Measurements from ENCODE around the gene CYP39A1. TPM values are rescaled to one million over a fixed set of nuclear protein-coding genes. Genes with fewer than 3 reads are reported as not detected.

The CYP39A1 gene
- total and polyA plus RNA-seq, 2 donors (not counting 1 experiment from before 2014, with no cell fraction given) = not detected

DNA sequence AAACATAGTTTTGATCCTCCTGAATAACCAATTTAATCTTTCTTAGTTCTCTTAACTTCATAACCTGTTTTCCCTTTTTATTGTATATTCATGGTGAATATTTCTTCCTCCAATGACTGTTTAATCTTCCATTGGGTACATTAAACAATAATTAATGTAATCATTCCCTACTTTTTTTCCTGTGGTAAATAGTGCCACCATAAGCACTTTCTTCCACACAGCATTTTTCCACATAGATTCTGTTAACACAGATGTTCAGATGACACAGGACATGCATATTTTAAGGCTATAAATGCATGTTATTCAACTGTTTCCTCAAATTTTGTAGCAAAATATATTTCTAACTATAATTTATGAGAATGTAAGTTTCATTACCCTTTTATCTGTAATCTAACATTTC is 61.9 kb downstream of the CYP39A1 start:
- H3K79me2 ChIP-seq (ENCODE audit: control insufficient read depth, insufficient read depth, low read length) = no peaks in the 10 kb centered on the region
- no peaks in the 10 kb centered on the region for H3K27me3 ChIP-seq (replicated peaks in 1 of 4; ENCODE audit: control extremely low read depth in 1 of 4, control insufficient read depth in 3 of 4, insufficient read depth in 4 of 4, low read length in 3 of 4)
- CTCF ChIA-PET = no interaction called here
- H3K27me3 Mint-ChIP-seq = peaks cover 14% of the 10 kb centered on the region
- H3K4me1 Mint-ChIP-seq = no peaks in the 10 kb centered on the region
- POLR2A ChIA-PET = no interaction called here
- no peaks in the 10 kb centered on the region for H3K36me3 ChIP-seq (replicated peaks in 1 of 2; ENCODE audit: control extremely low read depth in 1 of 2, control insufficient read depth in 1 of 2, extremely low read depth in 1 of 2, insufficient read depth in 2 of 2, low read length in 1 of 2)
- no peak overlapping the region for H3K4me2 ChIP-seq (replicated peaks; ENCODE audit: low read depth, low read length, poor library complexity, severe bottlenecking)
- no peak overlapping the region for H3K4me3 ChIP-seq (ENCODE audit: control extremely low read depth in 1 of 5, extremely low read depth in 1 of 5, insufficient read depth in 1 of 5, low read depth in 2 of 5, low read length in 4 of 5)
- no peak overlapping the region for H3K27ac Mint-ChIP-seq
- ATAC-seq (ENCODE audit: low read depth) (no peak), DNase-seq (no peak)
- H3K9me3 Mint-ChIP-seq (ENCODE audit: insufficient read depth) = peaks cover 2% of the 10 kb centered on the region
- H3K9me3 ChIP-seq (ENCODE audit: control extremely low read depth in 1 of 3, control insufficient read depth in 2 of 3, insufficient read depth in 1 of 3, low read length in 2 of 3) = peaks cover 0 to 9% (median 0%) of the 10 kb centered on the region in 3 donors
- no peaks in the 10 kb centered on the region for H3K4me1 ChIP-seq (ENCODE audit: control insufficient read depth in 2 of 2, insufficient read depth in 2 of 2, low read length in 2 of 2)
- no peak overlapping the region for H3K9ac ChIP-seq (ENCODE audit: low read length)
- no peaks in the 10 kb centered on the region for H4K20me1 ChIP-seq (ENCODE audit: control insufficient read depth, insufficient read depth, low read length, poor library complexity, severe bottlenecking)
- H3K4me3 Mint-ChIP-seq = no peak overlapping the region
- no peak overlapping the region for H2AFZ ChIP-seq (ENCODE audit: insufficient read depth, low read depth, low read length, poor library complexity, severe bottlenecking)
- H3K27ac ChIP-seq (ENCODE audit: low read length in 2 of 2) = no peak overlapping the region
- TF ChIP-seq CTCF (IDR thresholded peaks at IDR 0.05) (no peak), EZH2 (IDR thresholded peaks at IDR 0.05; ENCODE audit: borderline replicate concordance, insufficient read depth, low read depth, low read length, poor library complexity, severe bottlenecking) (no peak)
- intact Hi-C loops (cut with micrococcal nuclease) = no loop called here

DNA sequence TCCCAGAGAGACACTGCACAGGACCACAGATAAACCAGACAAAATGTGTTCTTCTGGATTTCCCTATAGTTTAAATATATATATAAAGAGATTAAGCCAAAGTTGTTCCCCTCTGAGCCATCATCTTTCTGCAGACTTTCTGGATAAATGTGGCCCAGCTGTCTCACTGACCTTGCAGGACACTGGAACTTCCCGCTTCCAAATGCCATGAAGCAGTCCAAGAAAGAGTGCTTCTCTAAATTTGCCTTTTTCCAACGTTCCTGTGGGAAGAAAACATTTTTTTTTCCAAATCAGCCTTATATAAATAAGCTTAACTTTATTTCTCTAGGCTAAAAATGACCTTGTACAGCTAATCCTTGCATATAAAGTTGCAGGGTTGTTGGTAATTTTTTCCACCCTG is 65.7 kb downstream of the CYP39A1 start:
- DNase-seq (no peak), ATAC-seq (ENCODE audit: low read depth) (no peak)
- Histone ChIP-seq H3K79me2 (ENCODE audit: control insufficient read depth, insufficient read depth, low read length) (no peaks in the 10 kb centered on the region), H3K4me2 (replicated peaks; ENCODE audit: low read depth, low read length, poor library complexity, severe bottlenecking) (no peak overlapping the region), H3K4me3 (ENCODE audit: control extremely low read depth in 1 of 5, extremely low read depth in 1 of 5, insufficient read depth in 1 of 5, low read depth in 2 of 5, low read length in 4 of 5) (no peak overlapping the region), H3K36me3 (replicated peaks in 1 of 2; ENCODE audit: control extremely low read depth in 1 of 2, control insufficient read depth in 1 of 2, extremely low read depth in 1 of 2, insufficient read depth in 2 of 2, low read length in 1 of 2) (no peaks in the 10 kb centered on the region), H3K9me3 (ENCODE audit: control extremely low read depth in 1 of 3, control insufficient read depth in 2 of 3, insufficient read depth in 1 of 3, low read length in 2 of 3) (no peaks in the 10 kb centered on the region), H4K20me1 (ENCODE audit: control insufficient read depth, insufficient read depth, low read length, poor library complexity, severe bottlenecking) (no peaks in the 10 kb centered on the region), H3K27ac (ENCODE audit: low read length in 2 of 2) (no peak overlapping the region), H2AFZ (ENCODE audit: insufficient read depth, low read depth, low read length, poor library complexity, severe bottlenecking) (no peak overlapping the region), H3K9ac (ENCODE audit: low read length) (no peak overlapping the region), H3K27me3 (replicated peaks in 1 of 4; ENCODE audit: control extremely low read depth in 1 of 4, control insufficient read depth in 3 of 4, insufficient read depth in 4 of 4, low read length in 3 of 4) (no peaks in the 10 kb centered on the region), H3K4me1 (ENCODE audit: control insufficient read depth in 2 of 2, insufficient read depth in 2 of 2, low read length in 2 of 2) (no peaks in the 10 kb centered on the region)
- WGBS (ENCODE audit: insufficient coverage) = 100% methylated on average over 1 of the region's 2 CpGs
- no peaks in the 10 kb centered on the region for H3K9me3 Mint-ChIP-seq (ENCODE audit: insufficient read depth)
- no peaks in the 10 kb centered on the region for H3K4me1 Mint-ChIP-seq
- POLR2A ChIA-PET = no interaction called here
- no peak overlapping the region for H3K4me3 Mint-ChIP-seq
- H3K27me3 Mint-ChIP-seq = peaks cover 6% of the 10 kb centered on the region
- intact Hi-C loops (cut with micrococcal nuclease) = no loop called here
- no peak overlapping the region for H3K27ac Mint-ChIP-seq
- TF ChIP-seq CTCF (IDR thresholded peaks at IDR 0.05) = no peak
- TF ChIP-seq EZH2 (IDR thresholded peaks at IDR 0.05; ENCODE audit: borderline replicate concordance, insufficient read depth, low read depth, low read length, poor library complexity, severe bottlenecking) = no peak
- CTCF ChIA-PET = no interaction called here
